SKM-1 treated with dmso at 0.1 percent for 144 hours (cell line): ENCODE measurements around the gene SNRNP70.
"Not testable (repeated sequence)": the region's sequence is repeated elsewhere in the genome, so short reads cannot be mapped to it uniquely, and the experiment has no call there.

Source experiments
- DNase-seq: peaks from one replicate; lab custom pipeline; 2025; ENCODE audit not compliant: unreplicated experiment; lab: John Stamatoyannopoulos, UW

The SNRNP70 gene

GRCh38 chr19:49141352-49141751 is 56.1 kb downstream of the SNRNP70 start:
- no peak for DNase-seq

GRCh38 chr19:49142866-49143335 is 57.6 kb downstream of the SNRNP70 start:
- no peak for DNase-seq

- DNase-seq = no peak
Observed at GRCh38 chr19:49145573-49146407, 60.5 kb downstream of the SNRNP70 start.

GRCh38 chr19:49146408-49146770 is 61.1 kb downstream of the SNRNP70 start:
- not testable (repeated sequence) for DNase-seq

- DNase-seq = no peak
Observed at GRCh38 chr19:49148044-49148682, 62.9 kb downstream of the SNRNP70 start.

GRCh38 chr19:49148784-49149651 is 63.8 kb downstream of the SNRNP70 start:
- DNase-seq = peak; percentile 65

- peak; percentile 30 for DNase-seq
Observed at GRCh38 chr19:49149652-49150105, 64.4 kb downstream of the SNRNP70 start.

- DNase-seq = peak; percentile 62
Observed at GRCh38 chr19:49150106-49150943, 65.1 kb downstream of the SNRNP70 start.

- DNase-seq = no peak
Observed at GRCh38 chr19:49150944-49151243, 65.6 kb downstream of the SNRNP70 start.

GRCh38 chr19:49151267-49152118 is 66.2 kb downstream of the SNRNP70 start:
- DNase-seq = peak; percentile 34

GRCh38 chr19:49152119-49152550 is 66.9 kb downstream of the SNRNP70 start:
- DNase-seq = no peak

GRCh38 chr19:49153167-49153809 is 68.0 kb downstream of the SNRNP70 start:
- DNase-seq = peak; percentile 12

- DNase-seq = no peak
Observed at GRCh38 chr19:49154279-49154678, 69.0 kb downstream of the SNRNP70 start.

- no peak for DNase-seq
Observed at GRCh38 chr19:49155005-49155819, 70.0 kb downstream of the SNRNP70 start, which contains the start of gene HRC. Gene HRC (minus strand): TSS chr19:49155396. CDS start chr19:49155237, 159 bp downstream.

GRCh38 chr19:49155820-49156346 is 70.6 kb downstream of the SNRNP70 start:
- DNase-seq = no peak

GRCh38 chr19:49157445-49158224 is 72.4 kb downstream of the SNRNP70 start, which contains the start of gene TRPM4:
Gene TRPM4 (plus strand): TSS chr19:49157792. CDS start chr19:49157867, 75 bp downstream.
- DNase-seq = peak; percentile 17
